Renal cortex interstitium (tissue), 15 donors: ENCODE measurements around the gene GPR87. TPM values are rescaled to one million over a fixed set of nuclear protein-coding genes. Genes with fewer than 3 reads are reported as not detected.

Source experiments
- DNase-seq, 11 donors: peaks; one replicate each; pipeline ENCODE4 v3.0.0-alpha.2; 2013; ENCODE audit warnings: low read depth in 9 of 11, low spot score in 4 of 11; ENCODE audit errors: extremely low read depth in 1 of 11
- long read RNA-seq, 16 experiments: transcript quantifications; one replicate each; lab custom pipeline, GENCODE V29; 2026
- polyA plus RNA-seq, 3 donors: library from polyadenylated mRNA; unstranded; fragments of 120-200 nt; gene quantifications; one replicate each; pipeline ENCODE4 v1.2.1, GENCODE V29; 2013; ENCODE audit not compliant: insufficient read length in 3 of 3

Gene GPR87, protein sequence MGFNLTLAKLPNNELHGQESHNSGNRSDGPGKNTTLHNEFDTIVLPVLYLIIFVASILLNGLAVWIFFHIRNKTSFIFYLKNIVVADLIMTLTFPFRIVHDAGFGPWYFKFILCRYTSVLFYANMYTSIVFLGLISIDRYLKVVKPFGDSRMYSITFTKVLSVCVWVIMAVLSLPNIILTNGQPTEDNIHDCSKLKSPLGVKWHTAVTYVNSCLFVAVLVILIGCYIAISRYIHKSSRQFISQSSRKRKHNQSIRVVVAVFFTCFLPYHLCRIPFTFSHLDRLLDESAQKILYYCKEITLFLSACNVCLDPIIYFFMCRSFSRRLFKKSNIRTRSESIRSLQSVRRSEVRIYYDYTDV
- polyA plus RNA-seq, result not detected
- long read RNA-seq, donor 1, result 0 reads
- long read RNA-seq, donor 2, result 0 reads
- long read RNA-seq, donor 3, result 0 reads
- long read RNA-seq, donor 4, result 0 reads
- long read RNA-seq, donor 5, result 0 reads
- long read RNA-seq, donor 6, result 0 reads
- long read RNA-seq, donor 7, result 0 reads
- long read RNA-seq, donor 8, result 0 reads
- long read RNA-seq, donor 9, result 0 reads
- long read RNA-seq, donor 10, result 0 reads
- long read RNA-seq, donor 11, result 0 reads
- long read RNA-seq, donor 12, result 0 reads
- long read RNA-seq, donor 13, result 0 reads
- long read RNA-seq, donor 14, result 0 reads
- long read RNA-seq, donor 15, result 0 reads
- long read RNA-seq, donor 16, result 0 reads

DNA sequence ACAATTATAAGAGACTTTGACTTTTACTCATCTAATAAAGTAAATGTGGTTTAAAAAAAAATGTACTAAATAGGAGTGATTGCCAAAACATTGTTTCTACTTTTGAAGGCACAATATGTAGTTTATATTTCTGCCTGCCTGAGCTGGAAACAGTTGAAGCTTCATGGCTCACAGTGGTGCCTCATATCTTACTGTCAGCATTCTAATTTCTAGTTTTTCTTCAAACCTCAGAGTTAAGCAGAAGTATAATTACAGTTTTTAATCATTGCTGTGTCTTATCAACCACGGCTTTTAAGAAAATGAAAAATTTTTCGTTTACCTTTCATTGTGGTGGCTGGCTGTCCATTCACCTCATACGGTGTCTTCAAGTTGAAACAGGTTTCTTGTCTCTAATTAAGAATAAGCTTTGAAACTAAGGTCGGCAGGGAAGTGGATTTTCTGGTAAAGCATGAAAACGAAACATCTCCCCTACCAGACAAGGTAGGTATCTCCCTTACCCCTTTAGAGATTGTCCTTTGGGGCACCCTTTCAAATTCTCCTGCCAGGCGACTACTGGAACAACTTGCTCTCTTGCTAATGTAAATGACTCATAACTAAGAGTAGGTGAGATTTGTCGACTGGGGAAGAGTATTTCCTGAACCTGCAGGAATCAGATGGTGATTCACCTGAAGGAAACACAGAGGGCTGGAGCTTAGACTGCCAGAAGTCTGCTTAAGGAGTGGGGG lies at the start of gene GPR87:
GPR87 (minus strand) TSS at position 554 of the 725 bp plus-strand sequence. CDS start 16,720 bp downstream, outside the sequence.
- no peak for DNase-seq

DNA sequence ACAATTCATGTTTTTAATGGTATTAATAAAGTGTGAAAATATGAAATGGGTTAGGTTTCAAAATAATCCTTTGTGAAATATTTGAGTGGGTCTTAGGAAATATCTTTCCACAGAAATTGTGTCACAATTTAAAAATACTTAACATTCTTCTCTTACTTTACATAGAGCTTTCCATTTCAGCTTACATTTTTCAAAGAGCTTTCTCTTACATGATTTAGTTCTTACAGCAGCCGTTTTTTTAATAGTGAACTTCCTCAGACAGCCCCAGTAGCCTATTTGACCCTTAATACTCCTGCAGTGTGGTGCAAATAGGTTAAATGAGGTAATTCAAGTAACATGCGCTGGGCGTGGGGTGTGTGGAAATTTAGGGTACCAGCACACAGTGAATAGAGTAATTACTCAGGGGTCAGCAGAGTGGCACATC lies 46.1 kb upstream of the GPR87 start:
- DNase-seq, result no peak

DNA sequence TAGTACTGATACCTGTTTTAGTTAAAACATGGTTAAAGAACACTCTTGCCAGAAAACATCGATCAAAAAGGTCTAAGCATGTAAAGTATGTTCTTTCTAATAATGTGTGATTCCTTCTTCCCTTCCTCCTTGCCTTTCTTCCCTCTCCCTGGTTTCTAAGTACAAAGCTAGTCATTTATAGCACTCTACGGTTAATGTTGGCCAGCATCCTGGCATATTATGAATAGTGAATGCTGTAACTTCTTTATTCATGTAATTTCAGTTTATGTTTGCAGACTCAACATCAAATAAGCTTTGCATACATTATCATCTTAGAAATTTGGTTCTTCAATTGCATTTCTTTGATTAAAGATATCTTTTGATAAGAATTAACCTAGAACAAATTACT lies 40.8 kb upstream of the GPR87 start:
- DNase-seq, result no peak

DNA sequence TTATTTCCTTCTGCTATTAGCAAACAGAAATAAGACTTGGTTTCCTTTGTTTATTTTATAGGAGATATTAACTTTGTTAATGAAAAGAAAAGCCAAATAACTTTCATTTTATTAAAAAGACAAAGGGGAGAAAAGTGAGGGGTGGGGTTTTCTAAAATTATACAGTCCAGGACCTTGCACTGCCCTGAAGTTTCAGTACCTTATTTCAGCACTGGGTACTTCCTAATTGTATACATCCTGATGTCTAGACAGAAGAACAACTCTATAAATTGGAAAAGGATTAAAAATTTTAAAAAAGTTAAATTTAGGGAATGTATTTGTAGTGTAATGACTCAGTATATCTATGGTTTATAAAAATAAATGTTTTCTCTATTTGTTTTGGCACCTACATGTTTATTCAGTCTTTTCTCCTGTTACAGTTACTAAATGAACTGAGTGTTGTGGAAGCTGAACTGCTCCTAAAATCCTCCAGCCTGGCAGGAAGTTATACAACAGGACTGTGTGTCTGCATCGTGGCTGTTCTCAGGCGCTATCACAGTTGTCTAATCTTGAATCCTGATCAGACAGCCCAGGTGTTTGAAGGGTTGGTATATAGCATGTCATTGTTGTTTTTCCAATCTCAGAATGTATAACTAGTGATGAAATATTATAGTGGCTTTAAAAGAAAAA lies 40.3 kb upstream of the GPR87 start:
- no peak for DNase-seq

DNA sequence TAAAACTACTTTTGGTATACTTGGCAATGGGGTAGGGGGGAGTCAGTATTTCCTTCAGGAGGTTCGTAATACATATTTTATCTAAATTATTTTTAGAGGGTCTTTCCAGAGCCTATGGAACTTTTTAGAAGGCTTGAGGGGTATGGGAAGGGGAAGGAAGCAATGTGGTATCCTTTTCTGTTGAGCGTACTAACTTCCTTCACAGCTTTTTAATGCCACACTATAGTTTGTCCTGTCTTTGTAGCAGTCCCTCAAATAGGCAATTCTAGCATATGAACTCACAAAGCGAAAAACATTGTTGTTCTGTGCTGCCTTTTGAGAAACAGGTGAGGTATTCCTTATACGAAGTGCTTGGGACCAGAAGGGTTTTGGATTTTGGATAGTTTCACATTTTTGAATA lies 35.0 kb upstream of the GPR87 start:
- DNase-seq, result no peak

DNA sequence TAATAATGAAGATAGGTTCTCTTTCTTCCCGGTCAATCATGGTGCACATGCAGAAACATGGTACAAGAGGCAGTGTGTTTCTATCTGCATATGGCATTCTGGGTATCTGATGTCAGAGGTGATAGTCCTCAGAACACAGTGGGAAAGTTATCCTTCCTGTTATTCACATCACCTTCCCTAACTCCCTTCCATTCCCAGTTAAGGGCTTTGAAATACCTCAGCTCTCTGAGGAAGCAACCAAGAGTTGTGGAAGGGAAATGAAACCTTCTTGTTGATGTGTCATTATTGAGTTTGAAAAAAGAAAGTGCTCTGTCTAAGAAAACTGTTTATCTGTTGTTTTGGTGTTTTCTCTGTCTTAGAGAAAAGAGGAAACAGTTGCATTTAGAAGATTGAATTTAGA lies 34.6 kb upstream of the GPR87 start:
- no peak for DNase-seq

DNA sequence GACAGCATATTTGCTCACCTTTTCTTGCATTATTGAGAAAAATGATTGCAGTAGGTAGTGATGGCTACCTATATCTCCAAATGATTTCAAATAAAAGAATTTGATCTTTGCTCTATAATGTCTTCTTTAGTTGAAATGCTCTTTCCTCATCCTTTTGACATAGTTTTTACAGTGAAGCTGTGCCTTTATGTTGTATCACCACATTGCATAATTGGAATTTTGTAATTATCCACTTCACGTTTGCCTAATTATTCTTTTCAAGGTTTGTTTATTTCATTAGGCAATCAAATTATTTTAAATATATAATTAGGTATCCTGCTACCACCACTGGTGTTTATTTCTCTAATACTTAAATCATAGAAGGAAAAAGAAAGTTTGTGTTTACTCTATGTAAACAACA lies 34.0 kb upstream of the GPR87 start:
- DNase-seq, result no peak

DNA sequence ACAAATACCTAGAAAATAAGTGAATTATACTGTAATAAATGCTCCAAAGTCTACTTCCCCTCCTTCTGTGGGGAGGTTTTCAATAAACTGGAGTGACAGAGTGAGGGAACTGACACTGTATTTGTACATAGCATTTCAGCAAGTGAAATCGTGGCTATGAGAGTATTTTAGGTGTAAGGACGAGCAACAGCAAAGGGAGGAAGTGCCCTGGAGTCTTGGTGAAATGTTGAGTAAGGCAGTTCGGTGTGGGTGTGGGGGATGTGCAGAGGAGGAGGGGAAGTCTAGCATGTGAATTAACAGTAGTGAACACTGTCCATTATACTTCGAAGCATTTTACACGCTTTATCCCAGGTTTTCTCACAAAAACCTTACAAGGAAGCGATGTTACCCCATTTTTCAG lies 30.8 kb upstream of the GPR87 start:
- DNase-seq, result no peak

DNA sequence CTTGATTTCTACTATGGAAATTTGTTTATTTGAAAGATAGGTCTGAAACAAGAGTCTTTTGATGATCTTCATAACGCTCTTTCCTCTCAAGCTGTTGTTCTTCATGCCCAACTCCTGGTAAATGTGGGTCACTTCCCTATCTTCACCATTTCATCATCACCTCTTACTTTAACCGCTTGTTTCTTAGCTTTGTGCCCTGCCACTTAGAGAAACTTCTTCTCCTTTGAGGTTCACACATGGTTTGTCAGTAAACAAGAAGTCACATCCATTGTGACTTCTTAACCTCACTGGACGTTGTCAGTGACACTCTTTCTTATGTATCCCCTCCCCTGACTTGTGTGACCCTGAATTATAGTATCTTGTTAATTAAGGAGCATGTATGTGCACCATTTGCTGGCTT lies 29.7 kb upstream of the GPR87 start:
- no peak for DNase-seq

DNA sequence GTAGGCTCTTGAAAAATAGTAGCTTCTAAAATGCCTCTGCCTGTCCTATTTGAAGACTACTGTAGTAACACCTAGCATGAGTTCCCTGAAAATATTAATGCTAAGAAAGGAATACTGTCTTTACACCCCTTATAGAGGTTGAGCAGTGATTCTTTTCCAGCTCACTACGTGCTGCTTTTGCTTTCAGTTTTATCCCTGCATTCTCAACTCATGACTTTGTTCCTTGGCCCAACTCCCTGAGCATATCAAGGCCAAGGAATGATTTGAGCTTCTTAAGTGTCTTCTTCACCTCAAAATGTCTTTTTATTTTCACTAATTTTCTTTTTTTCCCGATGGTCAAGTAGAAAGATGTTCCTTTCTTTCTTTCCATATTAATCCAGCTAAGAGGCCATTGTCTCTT lies 29.2 kb upstream of the GPR87 start:
- no peak for DNase-seq

DNA sequence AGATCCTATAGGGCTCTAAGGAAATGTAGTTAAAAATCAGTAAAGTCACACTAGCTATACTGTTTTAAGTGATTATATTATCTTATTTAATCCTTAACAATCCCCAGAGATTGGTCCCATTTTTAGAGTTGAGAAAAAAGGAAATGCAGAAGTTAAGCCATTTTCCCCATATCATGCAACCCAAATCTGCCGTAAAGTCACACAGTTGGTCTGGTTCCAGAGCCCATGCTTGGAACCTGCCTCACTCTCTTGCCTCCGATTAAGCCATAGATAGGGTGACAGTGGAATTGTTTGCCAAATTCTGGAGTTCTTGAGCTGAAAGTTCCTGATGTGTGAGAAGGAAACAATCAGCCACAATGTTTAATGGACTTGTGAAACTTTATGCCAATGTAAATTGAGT lies 15.1 kb upstream of the GPR87 start:
- no peak for DNase-seq

DNA sequence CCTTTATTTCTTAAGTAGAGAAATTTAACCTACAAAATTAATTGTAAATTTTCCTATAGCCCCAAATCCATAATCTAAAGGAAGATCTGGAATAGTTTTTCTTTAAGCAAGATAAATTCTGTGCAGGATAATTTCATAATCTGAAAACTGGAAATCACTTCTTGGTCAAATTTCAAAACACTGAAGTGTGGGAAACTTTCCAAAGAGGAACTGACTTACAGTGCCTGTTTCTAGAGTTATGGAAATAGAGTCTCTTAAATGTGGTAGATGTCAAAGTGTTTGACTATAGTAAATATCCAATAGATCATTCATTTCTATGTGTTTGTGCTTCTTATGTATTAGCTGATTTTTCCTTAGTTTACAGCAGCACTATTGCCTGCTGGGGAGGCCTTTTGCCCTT lies 14.3 kb upstream of the GPR87 start:
- no peak for DNase-seq

DNA sequence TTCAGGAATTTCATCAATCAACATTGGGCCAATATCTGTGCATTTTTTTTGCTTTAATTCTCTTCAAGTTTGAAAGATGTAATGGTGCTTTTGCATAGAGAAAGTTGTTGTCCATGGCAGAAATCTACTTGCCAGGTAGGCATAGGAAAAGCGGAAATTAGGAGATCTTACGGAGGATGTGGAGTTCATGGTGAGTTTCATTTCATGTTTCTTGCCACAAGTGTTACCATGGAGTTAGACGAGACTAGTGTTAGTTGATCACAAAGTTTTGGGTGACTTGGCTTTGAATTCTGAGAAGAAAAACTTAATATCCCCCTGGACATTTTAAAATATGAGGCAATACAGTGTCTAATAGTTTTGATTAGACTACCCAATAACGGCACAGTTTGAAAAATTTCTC lies 13.8 kb upstream of the GPR87 start:
- DNase-seq, result no peak

DNA sequence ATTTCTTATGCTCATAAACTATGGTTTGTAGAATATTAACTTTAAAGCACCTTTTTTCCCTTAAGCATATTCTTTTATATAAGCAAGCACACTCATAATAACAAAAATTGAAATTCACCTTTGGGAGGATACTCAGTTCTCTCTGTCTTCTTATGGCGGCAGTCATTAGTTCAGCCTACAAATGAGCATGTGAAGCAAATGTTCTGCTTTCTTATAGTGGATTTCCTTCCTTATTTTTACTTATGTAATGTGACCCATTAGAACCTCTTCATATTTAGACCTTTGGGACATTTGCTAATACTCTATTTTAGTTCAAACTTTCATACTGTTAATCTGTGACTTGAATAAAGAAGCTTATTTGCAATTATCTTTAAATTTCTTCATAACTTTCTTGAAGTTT lies 12.7 kb upstream of the GPR87 start, which contains the start of gene P2RY13:
P2RY13 (minus strand) TSS at position 187 of the 400 bp plus-strand sequence; CDS start at position 166, 21 bp downstream.
- DNase-seq, result no peak

DNA sequence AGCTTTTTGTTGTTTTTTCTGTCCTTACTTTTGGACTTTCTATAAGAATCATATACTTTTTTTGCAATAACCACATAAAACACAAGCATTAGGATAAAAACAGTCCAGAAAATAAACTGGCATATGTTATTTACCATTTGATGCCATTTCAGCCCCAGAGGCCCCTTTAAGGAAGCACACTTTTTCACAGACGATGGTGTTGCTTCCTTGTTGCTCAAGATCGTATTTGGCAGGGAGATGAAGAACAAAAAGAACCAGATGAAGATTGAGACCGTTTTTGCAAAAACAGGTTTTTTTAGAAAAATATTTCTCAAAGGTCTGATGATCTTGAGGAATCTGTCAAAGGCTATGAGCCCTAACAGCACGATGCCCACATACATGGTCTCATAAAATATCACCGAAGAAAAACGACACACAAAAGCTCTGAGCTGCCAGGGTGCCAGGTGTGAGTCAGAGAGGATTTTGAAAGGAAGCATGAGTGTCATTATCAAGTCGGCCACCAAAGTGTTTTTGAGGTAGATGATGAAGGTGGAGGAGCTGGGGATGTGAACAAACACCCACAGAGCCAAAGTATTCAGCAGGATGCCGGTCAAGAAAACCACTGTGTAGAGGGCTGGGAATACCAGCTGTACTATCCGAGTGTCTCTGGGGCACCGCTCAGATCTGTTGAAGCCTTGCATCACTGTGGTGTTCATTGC lies 11.8 kb upstream of the GPR87 start:
- DNase-seq, result no peak

DNA sequence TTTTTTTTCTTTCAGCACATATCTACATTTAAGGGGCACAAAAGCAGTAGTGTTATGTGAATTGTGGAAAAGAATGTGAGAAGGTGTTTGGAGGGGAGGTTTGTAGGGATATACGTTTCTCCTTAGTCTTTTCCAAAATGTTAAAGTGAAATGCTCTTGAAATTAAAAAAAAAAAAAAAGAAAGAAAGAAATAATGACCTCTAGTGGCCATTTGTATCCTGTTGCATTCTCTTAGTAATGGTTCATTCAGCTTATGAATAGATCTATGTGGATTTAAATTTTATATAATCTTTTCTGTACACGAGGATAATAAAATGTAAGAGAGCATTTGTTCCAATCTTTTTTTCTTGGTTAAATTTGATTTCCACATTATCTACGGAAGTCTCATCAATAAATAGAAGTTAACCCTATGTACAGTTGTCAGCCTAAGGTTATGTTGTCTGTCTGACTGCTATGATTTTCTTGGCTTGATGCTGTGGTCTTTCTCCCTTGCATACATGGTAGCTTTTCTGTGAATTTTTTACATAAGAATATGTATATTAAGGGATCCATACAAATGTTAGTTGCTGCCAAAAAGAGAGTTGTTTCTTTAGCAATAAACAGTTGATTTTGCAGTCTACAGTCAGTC lies 11.1 kb upstream of the GPR87 start:
- peak in 1 of 11 donors; percentile 6 for DNase-seq

DNA sequence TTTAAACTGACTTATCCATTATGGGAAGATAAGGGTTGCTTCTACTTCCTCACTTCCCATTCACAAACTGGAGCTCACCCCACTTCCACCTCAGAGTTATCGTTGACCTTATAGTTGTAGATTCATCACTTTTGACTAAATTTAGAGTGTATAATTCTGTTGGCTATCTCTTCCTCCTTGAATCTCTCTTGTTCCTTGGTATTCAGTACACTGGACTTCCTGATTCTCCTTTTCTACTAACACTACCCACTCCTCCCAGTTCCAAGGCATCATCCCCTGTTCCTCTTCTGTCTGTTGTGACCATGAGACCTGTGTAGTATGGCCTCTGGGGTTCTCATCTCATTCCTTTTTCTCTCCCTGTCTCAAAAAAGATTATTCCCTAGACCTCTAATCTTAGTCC lies 5.9 kb upstream of the GPR87 start:
- no peak for DNase-seq

DNA sequence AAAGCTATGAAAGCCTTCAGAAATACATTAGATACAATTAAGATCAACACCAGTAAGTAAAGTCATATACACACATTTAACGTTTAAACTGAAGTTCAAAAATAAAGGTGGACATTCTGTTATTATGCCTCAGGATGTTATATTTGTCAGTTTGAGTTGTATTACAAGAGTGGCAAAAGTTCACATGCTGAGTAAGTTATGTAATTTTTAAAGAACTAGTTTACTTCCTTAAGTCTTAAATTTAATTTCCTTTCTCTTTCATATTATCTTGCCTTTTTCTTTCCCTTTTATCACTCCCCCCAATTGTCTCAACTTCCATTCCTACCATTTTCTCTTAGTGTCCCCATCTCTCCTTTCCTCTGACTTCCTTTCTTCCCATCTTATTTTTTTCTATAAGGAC lies 4.9 kb upstream of the GPR87 start:
- DNase-seq, result no peak
